Stimulated activated CD4-positive, alpha-beta T cell treated with anti-CD3 and anti-CD28 coated beads, Interleukin-12 subunit alpha, Interleukin-12 subunit beta, amount 100 ng/mL, for 48 hours (primary cell): ENCODE data around the gene GAPDH.
"Not testable (repeated sequence)": the region's sequence is repeated elsewhere in the genome, so short reads cannot be mapped to it uniquely, and the experiment has no call there.

Source experiments
- DNase-seq, 3 donors: peaks; one replicate each; pipeline ENCODE4 v3.0.0-alpha.2; 2020; ENCODE audit warnings: low read depth in 2 of 3, low spot score in 1 of 3

Gene GAPDH

DNA sequence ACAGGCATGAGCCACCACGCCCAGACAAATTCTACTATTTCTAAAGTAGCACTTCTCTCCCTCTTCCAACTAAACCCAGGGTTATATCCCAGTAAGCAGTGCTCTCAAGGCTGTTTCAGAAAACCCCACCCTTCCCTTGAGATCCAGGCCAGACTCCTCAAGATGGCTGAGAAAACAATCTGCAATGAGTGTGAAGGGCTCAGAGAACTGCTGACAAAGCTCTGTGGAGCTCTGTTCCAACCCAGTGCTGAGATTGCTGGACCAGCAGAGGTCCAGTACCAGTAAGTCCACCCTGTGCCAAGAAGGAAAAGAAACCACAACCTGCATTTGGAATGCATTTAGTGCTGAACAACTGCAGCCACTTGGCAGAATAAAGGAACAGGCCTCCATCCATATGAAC, 25.2 kb downstream of the GAPDH start:
- no peak for DNase-seq

DNA sequence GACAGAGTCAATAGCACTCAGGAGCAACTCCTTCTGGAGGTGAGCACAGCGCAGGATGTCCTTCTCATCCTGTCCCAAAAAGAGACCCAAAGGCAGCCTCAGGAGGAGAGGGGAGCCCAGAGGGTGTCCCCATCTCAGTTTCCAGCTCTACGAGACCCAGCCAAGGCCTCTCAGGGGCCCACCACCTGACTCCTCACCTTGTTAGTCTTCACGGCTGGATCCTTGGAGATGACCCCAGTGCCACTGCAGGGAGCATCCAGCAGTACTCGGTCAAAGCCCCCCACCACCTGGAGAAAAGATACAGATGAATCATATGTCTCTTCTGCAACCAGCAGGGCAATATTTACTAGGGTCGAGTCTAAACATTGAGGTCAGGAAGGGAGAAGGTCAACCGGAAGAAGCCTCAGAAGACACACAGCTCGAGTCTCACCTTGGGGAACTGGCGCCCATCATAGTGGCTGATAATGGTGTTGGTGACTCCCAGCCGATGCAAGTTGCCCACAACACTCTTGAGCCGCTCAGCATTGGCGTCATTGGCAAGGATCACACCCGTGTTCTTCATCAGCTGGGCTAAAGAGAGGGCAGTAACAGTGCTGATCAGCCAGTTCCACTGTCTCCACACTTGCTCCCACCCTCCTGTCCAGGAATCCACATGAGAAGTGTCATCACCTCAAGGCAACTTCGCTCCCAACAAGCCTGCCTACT, 26.3 kb downstream of the GAPDH start:
- no peak for DNase-seq

DNA sequence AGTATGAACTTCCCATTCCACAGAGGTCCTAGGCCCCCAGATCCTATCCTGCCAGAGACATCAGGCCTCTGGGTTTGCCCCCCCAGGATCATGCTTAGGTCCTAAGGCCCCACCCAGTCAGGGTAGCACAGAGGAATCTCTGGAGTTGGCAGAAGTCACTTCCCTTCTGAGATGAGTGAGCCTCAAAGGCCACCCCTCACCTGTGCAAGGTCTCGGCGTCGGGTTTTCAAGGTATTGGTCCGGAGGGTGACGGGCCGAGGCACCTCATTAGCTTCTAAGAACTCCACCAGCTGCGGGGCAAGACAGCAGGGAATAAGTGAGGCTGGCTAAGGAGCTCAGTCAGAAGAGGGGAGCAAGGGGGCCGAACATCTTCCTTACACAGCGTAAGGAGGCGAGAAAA, 28.6 kb downstream of the GAPDH start:
- no peak for DNase-seq

DNA sequence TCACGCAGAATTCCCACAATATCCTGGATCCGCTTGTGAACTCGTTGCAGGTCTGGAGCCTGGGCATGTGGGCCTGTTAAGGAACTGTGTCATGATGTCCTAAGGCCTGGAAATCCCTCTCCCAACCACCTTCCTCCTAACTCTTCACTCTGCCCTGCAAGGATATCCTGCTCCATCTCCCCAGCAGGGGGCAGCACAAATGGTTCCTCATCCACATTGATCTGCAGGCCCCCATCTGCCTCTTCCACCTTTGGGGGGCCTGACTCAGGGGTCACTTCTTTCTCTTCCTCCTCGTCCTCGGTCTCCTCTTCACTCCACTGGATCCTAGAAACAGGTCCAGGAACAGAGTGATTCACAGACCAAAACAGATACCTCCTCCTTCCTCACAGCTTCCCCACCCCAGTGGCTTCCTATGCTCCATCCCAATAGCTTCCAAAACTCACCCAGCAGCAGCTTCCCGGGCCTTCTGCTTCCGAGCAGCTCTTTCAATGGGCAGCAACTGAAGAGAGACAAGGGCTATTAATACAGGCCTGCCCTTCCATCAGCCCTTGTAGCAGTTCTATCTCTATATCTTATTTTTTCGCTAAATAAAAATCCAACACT, 29.2 kb downstream of the GAPDH start:
- peak in 2 of 3 donors; percentile 62 to 73 for DNase-seq

DNA sequence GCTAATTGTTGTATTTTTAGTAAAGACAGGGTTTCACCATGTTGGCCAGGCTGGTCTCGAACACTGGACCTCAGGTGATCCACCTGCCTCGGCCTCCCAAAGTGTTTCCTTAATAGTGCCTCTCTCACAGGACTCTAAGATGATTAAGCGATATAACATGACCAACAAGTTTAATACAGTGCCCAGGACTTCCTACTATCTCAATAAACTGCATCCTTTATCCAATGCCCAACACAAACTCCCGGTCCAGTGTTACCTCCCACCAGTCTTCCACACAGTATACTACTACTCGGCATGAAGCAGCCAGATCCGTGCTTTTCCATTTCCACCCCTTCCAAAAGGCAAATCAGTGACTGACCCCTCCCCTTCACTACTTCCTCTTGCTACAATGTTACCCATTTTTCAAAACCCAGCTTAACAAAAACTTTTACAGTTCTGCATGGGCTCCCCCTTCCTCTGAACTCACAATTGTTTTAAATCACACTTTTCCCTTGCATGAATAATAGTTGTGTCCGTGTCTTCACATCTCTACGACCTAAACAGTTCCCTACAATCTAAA, 32.9 kb downstream of the GAPDH start:
- DNase-seq = no peak

DNA sequence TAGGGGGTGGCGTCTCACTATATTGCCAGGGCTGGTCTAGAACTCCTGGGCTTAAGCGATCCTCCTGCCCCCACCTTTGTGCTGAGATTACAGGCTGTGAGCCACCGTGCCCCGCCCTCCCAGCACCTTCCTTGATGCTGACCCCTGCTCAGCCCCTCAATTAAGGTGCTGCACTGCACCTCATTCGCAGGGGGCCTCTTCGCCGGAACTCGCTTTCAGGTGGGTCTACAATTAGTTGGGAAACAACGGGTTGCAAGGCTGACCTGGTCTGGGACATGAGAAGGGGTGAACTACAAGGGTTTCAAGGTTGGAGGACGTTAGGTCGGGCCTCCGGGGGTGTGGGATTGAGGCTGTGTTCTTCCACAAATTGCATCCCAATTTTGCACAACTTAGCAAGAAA, 35.0 kb downstream of the GAPDH start:
- DNase-seq = no peak

DNA sequence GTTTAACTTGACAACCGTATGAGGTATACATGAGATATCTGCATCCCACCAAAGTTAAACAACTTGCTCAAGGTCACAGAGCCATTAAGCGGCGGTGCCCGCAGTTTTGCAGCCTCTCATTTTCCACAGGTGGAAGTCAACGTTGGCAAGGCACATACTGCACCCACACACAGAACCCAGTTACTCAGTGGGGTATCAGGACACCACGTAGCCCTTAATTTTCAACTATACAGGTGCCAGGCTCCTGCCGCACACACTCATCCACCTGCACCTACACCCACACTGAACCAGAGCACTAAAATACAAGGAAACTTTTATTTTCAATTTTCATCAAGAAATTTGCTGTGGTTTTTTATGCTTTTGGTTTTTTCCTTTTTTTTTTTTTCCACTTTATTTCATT, 35.5 kb downstream of the GAPDH start:
- no peak for DNase-seq

DNA sequence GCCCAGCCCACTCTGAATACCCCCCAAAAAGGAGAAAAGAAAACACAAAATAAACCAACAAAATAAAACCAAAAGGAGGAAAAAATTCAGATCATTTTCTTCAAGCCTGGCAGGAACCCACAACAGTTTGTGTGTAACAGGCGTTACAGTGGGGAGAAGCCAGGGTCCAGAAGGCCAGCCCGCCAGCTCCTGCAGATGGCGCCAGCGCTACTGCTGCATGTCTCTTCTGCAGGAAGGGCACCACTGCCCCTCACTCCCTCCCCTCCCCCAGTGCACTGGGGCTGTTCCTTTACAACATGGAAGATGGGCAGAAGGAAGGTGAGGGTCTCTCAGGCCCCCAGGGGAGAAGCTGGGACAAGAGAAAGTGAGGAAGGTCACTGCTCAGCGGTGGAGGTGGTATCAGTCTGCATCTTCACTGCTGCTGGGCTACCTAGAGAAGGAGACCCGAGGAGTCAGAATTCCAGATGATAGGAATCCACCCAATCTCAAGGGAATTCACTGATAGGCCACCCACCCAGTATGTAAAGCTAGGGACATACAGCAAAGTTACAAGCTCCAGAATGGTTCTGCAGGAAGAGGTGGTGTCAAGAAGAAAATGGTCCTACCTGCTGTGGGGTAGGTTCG, 36.1 kb downstream of the GAPDH start:
- DNase-seq = peak in 2 of 3 donors; percentile 26 to 36

DNA sequence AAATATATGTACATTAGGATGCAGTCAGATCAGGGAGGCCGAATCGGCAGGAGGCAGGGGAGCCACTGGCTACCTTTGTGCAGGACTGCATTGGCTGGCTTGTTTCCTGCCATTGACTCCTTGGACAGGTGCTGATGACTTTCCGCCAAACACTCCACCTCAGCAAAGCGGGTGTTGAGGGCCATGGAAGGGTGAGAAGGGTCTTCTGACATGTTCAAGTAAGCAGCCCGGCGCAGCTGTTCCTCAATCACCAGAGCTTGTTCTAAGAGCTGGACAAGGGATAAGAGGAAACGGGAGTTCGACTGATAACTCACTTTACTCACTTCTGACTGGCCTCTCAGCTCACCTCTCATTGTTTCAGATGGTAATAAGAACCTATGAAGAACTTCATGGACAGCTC, 38.7 kb downstream of the GAPDH start:
- no peak for DNase-seq

DNA sequence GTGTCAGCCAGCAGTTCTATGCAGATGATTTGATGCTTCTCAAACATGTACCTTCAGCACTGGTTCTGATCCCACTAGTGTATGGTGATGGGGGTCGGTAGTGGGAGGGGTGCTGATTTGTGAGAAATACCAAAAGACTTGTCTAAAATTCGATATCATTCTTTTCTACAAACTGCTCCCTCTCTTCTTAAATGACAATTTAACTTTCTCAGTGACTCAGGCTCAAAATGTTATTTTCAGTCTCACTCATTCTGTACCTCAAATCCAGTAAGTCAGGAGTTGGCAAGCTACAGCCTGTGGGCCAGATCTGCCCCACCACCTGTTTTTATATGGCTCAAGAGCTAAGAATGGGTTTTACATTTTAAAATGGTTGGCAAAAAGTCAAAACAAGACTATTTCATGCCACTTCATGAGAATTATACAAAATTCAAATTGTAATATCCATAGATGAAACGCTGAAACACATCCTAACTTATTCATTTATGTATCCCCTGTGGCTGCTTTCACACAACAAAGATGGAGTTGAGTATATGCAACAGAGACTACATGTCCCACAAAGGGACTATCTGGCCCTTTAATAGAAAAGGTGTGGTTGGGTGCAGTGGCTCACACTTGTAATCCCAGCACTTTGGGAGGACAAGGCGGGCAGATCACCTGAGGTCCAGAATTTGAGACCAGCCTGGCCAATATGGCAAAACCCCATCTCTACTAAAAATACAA, 40.4 kb downstream of the GAPDH start:
- no peak for DNase-seq

DNA sequence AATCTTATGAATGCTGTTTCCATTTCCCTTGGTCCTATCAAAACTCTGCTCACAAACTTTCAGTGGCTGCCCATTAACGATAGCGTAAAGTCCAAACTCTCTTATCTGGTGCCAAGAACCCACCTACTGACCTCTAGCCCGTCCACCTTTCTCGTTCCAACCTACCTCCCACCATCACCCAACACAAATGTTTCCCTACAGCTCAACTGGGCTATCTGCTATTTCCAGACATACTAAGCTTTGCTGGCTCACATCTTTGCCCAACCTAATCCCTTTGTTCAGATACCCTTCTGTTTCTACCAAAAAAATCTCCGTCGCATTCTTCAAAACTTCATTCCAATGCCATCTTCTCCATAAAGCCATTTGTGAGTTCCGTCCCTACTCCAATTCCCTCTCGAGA, 41.3 kb downstream of the GAPDH start:
- no peak for DNase-seq

DNA sequence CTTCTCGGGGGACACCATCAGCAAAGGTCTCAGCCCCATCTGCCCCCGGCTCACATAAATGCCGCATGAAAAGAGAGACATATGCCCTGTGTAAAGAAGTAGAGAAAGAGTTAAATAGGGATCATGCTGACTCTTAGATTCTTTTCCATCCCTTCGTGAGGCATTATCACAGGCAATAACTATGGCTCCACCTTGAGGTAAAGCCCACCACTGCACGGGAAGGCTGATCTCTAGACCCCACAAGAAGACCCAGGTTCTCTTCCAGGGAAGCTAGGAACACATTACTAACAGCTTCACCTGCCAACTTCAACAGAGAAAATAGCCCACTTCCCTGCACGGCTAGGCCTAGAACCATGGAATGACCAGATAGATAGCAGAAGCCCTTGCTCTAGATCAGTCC, 47.9 kb downstream of the GAPDH start:
- no peak for DNase-seq

DNA sequence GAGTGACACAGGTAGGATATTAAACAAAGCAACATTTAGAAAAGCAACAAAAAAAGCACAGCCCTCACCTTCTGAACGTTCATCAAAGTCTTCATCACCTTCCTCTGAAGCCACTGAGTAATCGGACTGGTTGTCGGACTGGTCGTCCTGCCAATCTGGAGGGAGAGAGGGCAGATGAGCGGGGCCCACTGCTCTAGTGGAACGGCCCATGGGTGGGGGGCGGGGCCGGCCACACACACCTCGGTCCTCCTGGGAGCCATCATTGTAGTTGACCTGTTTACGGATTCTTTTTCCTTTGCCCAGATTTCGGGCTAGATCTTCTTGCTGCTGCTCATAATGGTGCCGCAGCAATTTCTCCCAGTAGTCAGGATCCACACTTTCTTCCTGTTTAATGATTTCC, 48.6 kb downstream of the GAPDH start:
- DNase-seq = no peak

DNA sequence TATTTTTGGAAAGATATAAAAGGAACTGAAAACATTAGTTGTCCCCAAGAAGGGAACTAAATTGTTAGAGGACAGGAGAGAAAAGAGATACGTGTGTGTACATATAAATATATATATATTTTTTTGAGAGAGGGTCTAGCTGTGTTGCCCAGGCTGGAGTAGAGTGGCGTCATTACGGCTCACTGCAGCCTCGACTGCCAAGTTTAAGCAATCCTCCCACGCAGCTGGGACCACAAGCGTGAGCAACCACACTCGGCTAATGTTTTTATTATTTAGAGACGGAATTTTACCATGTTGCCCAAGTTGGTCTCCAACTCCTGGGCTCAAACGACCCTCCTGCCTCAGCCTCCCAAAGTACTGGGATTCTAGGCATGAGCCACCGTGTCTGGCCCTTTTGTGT, 50.0 kb downstream of the GAPDH start:
- DNase-seq = no peak

DNA sequence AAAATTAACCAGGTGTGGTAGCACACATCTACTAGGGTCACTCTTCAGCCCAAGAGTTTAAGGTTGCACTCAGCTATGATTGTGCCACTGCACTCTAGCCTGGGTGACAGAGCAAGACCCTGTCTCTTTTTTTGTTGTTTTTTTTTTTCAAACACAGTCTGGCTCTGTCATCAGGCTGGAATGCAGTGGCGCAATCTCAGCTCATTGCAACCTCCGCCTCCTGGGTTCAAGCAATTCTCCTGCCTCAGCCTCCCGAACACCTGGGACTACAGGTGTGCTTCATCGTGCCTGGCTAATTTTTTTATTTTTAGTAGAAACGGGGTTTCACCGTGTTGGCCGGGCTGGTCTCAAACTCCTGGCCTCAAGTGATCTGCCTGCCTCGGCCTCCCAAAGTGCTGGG, 52.3 kb downstream of the GAPDH start:
- not testable (repeated sequence) for DNase-seq
